K562 treated with DMSO at 1 percent for 24 hours (cell line): Measurements from ENCODE around the gene CENPK. TPM values are rescaled to one million over a fixed set of nuclear protein-coding genes. Genes with fewer than 3 reads are reported as not detected.

ENCODE experiments used
- total RNA-seq: library from RNA; unstranded; fragments of 300-600 nt; gene quantifications from 2 replicates; pipeline ENCODE4 v1.2.3, GENCODE V29; 2022; ENCODE audit warnings: low read depth; ENCODE audit not compliant: insufficient read depth

CENPK gene
- 15.6 and 21.2 TPM in 2 replicates for total RNA-seq

DNA sequence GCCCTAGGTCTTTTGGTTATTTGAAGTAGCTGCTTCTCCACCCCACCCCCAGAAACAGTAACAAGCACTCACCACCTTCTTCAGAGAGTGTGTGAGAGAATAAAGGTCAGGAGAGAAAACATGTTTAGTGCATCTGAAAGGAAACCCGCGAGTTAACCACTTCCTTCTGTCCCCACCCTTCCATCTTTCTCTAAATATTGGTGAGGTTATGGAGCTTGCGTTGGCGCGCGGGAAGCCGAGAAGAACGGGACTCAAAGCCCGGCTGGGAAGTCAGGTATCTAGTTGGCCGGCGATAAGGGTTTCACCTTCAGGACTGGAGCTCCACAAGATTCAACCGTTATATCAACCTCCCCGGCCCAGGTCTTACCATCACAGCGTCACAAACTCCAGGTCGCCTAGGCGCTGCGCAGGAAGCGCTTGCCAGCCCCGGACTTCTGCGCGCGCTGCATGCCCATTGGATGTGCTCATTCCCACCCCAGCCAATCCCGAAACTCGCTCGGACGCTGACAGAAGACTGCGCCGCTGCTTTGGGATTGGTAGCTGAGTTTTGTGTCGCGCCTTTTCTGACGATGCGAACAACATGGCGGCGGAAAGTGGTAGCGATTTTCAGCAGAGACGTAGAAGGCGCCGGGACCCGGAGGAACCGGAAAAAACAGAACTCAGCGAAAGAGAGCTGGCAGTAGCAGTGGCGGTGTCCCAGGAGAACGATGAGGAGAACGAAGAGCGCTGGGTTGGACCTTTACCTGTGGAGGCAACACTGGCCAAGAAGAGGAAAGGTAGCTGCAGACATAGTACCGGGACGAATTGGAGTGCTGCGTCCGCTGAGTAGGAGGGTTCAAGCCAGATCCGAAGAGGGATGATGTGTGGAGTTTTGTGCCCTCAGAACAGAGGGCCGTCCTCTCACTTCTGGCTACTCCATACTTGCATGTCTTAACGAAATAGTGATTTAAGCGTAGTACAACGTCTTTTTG is at the start of gene CENPK, which contains the start of gene PPWD1:
Gene CENPK, minus strand, starts transcription at position 438 of the 971 bp plus-strand sequence. CDS start 8,261 bp downstream, outside the sequence.
Gene PPWD1, plus strand, starts transcription at position 566 of the 971 bp plus-strand sequence. Its CDS starts 15 bp downstream, at position 581.

DNA sequence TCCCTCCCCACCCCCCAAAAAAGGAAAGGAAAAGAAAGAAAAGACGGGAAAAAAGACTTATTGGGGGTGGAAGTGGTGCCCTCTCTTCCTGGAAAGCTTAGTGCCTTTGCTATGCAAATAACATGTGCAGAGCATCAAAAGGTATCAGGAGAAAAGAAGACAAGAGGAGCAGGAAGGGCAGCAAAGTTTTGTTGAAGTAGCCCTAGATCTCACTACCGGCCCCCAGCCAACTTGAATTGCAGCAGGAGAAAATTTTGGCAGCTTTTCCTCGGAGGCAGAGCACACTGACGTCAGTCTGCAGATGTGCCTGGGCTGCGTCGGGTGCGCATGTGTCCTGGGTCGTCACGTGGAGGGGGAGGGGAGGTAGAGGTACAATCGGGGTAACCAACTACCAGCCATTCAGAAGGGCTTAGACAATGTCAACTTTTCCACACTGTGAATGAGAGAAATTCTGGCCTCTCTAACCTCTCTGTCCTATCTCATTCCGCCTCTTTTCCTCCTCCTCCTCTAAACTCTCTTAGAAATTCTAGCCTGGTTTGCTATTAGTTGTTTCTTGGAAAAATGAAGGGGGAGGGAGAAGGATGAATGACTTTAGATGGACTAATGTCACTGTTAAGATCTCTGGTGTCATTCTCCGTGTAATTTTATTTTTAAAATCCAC is 81.2 kb downstream of the CENPK start, which contains the start of gene ADAMTS6:
Gene ADAMTS6, minus strand, starts transcription at position 286 of the 661 bp plus-strand sequence. CDS start 8,247 bp downstream, outside the sequence.

Other genes with a start within 250 kb of the CENPK start
- gene ADAMTS6, start 81.2 kb downstream of the CENPK start, total RNA-seq: 0.95 TPM in 2 replicates
- gene PPWD1, start 128 bp upstream of the CENPK start, total RNA-seq: 15.2 and 18.0 TPM in 2 replicates
- 6.4 and 6.6 TPM in 2 replicates for gene TRIM23, start 61.2 kb upstream of the CENPK start, total RNA-seq
- gene SHLD3, start 61.9 kb upstream of the CENPK start, total RNA-seq: 1.8 and 3.3 TPM in 2 replicates
- 10.0 and 11.2 TPM in 2 replicates for gene TRAPPC13, start 61.9 kb upstream of the CENPK start, total RNA-seq
- gene SGTB, start 158.9 kb upstream of the CENPK start, total RNA-seq: 2.4 and 2.8 TPM in 2 replicates
- gene NLN, start 159.0 kb upstream of the CENPK start, total RNA-seq: 9.5 and 10.8 TPM in 2 replicates